HFF-Myc (cell line): ENCODE data around the gene SMIM10L1.

Experiments
- DNase-seq: peaks from one replicate; pipeline ENCODE4 v3.0.0-alpha.2; 2011; ENCODE audit warnings: low read depth; ENCODE audit errors: extremely low read depth
- H3K4me3 ChIP-seq: replicated peaks from 2 replicates; pipeline ENCODE4 v1.5.1; 2011; ENCODE audit warnings: low read depth, mild to moderate bottlenecking, control low read depth, low read length
- TF ChIP-seq, protein P1 (sequence below): IDR thresholded peaks from 2 replicates; pipeline ENCODE4 v1.5.1; 2012; ENCODE audit warnings: mild to moderate bottlenecking, low read depth, low read length, control low read depth; ENCODE audit errors: missing control alignments

The SMIM10L1 gene

DNA sequence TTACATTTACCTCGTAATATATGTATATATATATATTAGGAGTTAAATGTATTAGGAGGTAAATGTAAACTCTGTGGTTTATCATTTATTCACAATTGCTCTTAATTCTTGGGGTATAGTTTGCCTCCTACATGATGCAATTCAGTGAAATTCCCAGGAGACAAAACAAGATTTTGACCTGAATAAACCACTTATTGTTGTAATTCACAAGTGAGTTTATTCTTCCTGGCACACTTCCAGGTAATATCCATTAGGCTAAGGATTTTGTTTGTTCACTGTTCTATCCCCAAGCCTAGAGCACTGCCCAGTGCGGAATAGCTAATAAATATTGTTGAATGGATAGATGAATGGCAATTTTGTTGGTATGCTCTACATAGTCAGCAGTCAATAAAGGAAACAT, 3.0 kb downstream of the SMIM10L1 start:
- TF ChIP-seq, protein P1, sequence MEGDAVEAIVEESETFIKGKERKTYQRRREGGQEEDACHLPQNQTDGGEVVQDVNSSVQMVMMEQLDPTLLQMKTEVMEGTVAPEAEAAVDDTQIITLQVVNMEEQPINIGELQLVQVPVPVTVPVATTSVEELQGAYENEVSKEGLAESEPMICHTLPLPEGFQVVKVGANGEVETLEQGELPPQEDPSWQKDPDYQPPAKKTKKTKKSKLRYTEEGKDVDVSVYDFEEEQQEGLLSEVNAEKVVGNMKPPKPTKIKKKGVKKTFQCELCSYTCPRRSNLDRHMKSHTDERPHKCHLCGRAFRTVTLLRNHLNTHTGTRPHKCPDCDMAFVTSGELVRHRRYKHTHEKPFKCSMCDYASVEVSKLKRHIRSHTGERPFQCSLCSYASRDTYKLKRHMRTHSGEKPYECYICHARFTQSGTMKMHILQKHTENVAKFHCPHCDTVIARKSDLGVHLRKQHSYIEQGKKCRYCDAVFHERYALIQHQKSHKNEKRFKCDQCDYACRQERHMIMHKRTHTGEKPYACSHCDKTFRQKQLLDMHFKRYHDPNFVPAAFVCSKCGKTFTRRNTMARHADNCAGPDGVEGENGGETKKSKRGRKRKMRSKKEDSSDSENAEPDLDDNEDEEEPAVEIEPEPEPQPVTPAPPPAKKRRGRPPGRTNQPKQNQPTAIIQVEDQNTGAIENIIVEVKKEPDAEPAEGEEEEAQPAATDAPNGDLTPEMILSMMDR, result no peak
- no peak for DNase-seq

DNA sequence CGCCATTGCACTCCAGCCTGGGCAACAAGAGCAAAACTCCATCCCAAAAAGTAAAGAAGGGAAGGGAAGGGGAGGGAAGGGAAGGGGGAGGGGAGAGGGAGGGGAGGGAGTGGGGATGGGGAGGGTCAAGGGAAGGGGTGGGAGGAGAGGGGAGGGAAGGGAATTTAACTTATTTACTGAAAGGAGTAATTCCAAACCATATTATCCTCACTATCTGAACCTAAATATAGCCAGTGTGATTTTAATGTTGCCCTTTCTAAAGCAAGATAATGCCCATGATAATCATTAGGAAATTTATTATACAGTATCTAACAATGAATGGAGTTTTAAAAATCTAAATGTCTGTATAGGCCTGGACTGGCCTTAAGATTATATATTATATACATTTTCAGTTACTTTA, 7.3 kb downstream of the SMIM10L1 start:
- H3K4me3 ChIP-seq, result no peak overlapping the region
- DNase-seq, result no peak
- TF ChIP-seq, protein P1, result no peak

More for the DNA sequence above, 3.0 kb downstream of the SMIM10L1 start:
- no peak overlapping the region for H3K4me3 ChIP-seq

- TF ChIP-seq, protein P1, result no peak
- DNase-seq, result no peak
- no peak overlapping the region for H3K4me3 ChIP-seq
These were observed 11.5 kb downstream of the SMIM10L1 start for GRCh38 chr12:11182529-11182928.

GRCh38 chr12:11183011-11183410, 12.0 kb downstream of the SMIM10L1 start:
- TF ChIP-seq, protein P1, result no peak
- H3K4me3 ChIP-seq, result no peak overlapping the region
- DNase-seq, result no peak

DNA sequence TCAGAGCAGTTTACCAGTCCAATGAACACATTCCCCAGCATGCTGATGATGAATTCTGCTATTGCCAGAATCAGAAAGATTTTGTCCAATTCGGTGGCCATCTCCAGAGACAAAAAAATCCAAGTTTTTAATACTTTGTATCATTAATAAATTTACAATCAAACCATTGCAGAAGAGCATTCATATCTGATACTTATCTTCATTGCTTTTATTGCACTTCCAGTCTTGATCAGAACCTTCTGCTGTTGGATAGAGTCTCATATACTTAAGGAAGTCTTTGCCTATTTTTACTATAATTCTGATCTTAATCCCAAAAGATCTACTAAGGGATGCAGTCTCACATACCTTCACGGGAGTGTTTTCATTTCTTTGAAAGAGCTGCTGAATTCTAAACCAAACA, 15.8 kb downstream of the SMIM10L1 start, which contains the start of gene TAS2R42:
TAS2R42 (minus strand) TSS at position 101 of the 400 bp plus-strand sequence; CDS start at position 101, 0 bp downstream.
- no peak within 1 kb of the TSS for H3K4me3 ChIP-seq
- TF ChIP-seq, protein P1, result no peak
- DNase-seq, result no peak

- no peak overlapping the region for H3K4me3 ChIP-seq
- no peak for DNase-seq
- TF ChIP-seq, protein P1, result no peak
These were observed 31.8 kb downstream of the SMIM10L1 start for GRCh38 chr12:11202811-11203210.

DNA sequence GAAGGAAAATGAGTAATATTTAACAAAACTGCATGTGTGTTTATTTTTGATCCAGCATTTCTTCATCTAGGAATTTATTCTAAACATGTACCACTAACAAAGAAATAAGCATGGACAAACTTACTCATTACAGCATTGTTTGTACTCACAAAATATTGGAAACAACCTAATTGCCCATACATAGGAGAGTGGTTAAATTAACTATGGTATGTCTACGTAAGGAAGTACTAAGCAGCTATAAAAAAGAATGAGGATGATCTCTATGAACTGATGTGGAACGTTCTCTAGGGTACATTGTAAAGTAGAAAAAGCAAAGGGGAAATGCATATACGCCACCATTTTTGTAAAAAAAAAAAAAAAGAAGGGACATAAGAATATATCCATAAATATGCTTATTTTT, 33.2 kb downstream of the SMIM10L1 start:
- DNase-seq, result no peak
- no peak overlapping the region for H3K4me3 ChIP-seq
- TF ChIP-seq, protein P1, result no peak
